OCI-LY1 (cell line): ENCODE results near the gene RAB39B.

ENCODE experiments used
- H2AFZ ChIP-seq: fragments of 200-600 bp; sonication (generic), shearing (Covaris generic); 2 replicates; pipeline ENCODE4 v1.6.0; 2014; ENCODE audit warnings: antibody characterized with exemption, mild to moderate bottlenecking, low read length
- H3F3A ChIP-seq: fragments of 200-600 bp; sonication (generic), shearing (Covaris generic); 2 replicates; pipeline ENCODE4 v1.6.0; 2014; ENCODE audit warnings: mild to moderate bottlenecking, antibody characterized with exemption, low read length, moderate library complexity; ENCODE audit not compliant: insufficient read depth
- H3K27ac ChIP-seq: fragments of 200-600 bp; sonication (generic); 2 replicates; pipeline ENCODE4 v1.5.1; 2014; ENCODE audit warnings: low read length, mixed run types, mild to moderate bottlenecking, low read depth; ENCODE audit not compliant: poor library complexity, severe bottlenecking
- H3K27me3 ChIP-seq: fragments of 200-600 bp; sonication (generic); 2 replicates; pipeline ENCODE4 v1.6.0; 2014; ENCODE audit warnings: antibody characterized with exemption, mild to moderate bottlenecking, low read length, moderate library complexity; ENCODE audit not compliant: insufficient read depth
- H3K36me3 ChIP-seq: fragments of 200-600 bp; sonication (generic); 2 replicates; pipeline ENCODE4 v1.6.1; 2014; ENCODE audit warnings: mild to moderate bottlenecking, antibody characterized with exemption, low read length, moderate library complexity, mixed read lengths; ENCODE audit not compliant: insufficient read depth
- H3K4me1 ChIP-seq: fragments of 200-600 bp; sonication (generic); 2 replicates; pipeline ENCODE4 v1.5.1; 2014; ENCODE audit warnings: mild to moderate bottlenecking, low read length, moderate library complexity; ENCODE audit not compliant: insufficient read depth, severe bottlenecking
- H3K4me2 ChIP-seq: fragments of 200-600 bp; sonication (generic), shearing (Covaris generic); 2 replicates; pipeline ENCODE4 v1.6.1; 2014; ENCODE audit warnings: low read length
- H3K4me3 ChIP-seq: fragments of 200-600 bp; sonication (generic); 2 replicates; pipeline ENCODE4 v1.5.1; 2014; ENCODE audit warnings: low read length, low read depth, mild to moderate bottlenecking, mixed read lengths; ENCODE audit not compliant: poor library complexity, severe bottlenecking
- H3K79me2 ChIP-seq: fragments of 200-600 bp; shearing (Covaris generic); 2 replicates; pipeline ENCODE4 v1.6.1; 2016; ENCODE audit warnings: mixed run types, low read length, mixed read lengths; ENCODE audit not compliant: insufficient read depth
- H3K9ac ChIP-seq: fragments of 200-600 bp; sonication (generic), shearing (Covaris generic); 2 replicates; pipeline ENCODE4 v1.6.1; 2014; ENCODE audit warnings: mild to moderate bottlenecking, low read length, mixed read lengths
- H3K9me2 ChIP-seq: fragments of 200-600 bp; sonication (generic), shearing (Covaris generic); 2 replicates; pipeline ENCODE4 v1.6.1; 2014; ENCODE audit warnings: low read depth, mild to moderate bottlenecking, low read length, mixed read lengths
- H3K9me3 ChIP-seq: fragments of 200-600 bp; shearing (Covaris generic); 2 replicates; pipeline ENCODE4 v1.6.1; 2014; ENCODE audit warnings: low read length, mixed read lengths
- H4K20me1 ChIP-seq: fragments of 200-600 bp; sonication (generic), shearing (Covaris generic); 2 replicates; pipeline ENCODE4 v1.6.0; 2016; ENCODE audit warnings: mild to moderate bottlenecking, low read length; ENCODE audit not compliant: insufficient read depth
- CTCF ChIP-seq: fragments of 200-600 bp; sonication (generic), shearing (Covaris generic); IDR thresholded peaks from 2 replicates; pipeline ENCODE4 v1.5.1; 2017; ENCODE audit warnings: mild to moderate bottlenecking, antibody characterized with exemption, low read length, moderate library complexity, mixed read lengths
- EZH2 ChIP-seq: fragments of 200-600 bp; sonication (generic), shearing (Covaris generic); IDR thresholded peaks from 2 replicates; pipeline ENCODE4 v1.8.0; 2017; ENCODE audit warnings: borderline replicate concordance, mixed run types, mild to moderate bottlenecking, antibody characterized with exemption, low read length, moderate library complexity, mixed read lengths

RAB39B gene

DNA sequence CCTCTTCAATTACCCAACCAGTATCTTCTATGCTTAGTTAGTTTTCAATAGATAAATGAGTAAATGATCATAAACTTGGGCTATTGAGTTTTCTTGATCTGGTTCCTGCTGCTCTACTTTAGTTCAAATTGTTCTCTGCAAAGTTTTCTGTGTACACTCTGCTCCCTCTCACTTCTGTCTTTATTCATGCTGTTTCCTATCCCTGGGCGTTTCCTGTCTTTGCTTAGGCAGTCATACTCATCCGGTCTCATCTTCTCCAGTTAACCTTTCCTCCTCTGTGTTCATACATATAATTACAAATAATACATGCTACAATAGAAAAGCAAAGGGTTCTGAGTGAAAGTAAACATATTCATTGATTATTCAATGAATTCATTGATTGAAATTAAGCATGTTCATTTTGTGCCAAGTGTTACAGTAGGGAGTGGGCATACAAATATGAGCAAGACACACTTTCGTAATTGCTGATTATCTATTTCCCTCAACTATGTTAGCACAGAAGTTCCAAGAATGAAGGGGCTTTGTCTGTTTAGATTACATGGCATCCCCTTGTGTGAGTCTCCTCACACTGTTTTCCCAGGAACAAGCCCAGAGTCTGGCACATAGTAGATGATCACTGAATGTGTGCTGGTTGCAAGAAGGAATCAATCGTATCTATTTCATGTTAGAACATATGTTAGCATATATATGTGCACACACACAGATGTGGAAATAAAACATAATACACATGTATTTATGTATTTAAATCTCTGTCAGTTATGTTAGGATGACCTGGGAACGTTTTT lies 1.1 kb downstream of the RAB39B start:
- Histone ChIP-seq H3K9me3 (no peaks in the 10 kb centered on the region), H3K27ac (no peak overlapping the region), H3K9ac (peak overlapping the region; percentile 66; the same call in 1 of the 2 replicates), H3K27me3 (no peaks in the 10 kb centered on the region), H3K9me2 (no peaks in the 10 kb centered on the region), H3K4me3 (peak overlapping the region; percentile 77), H3K4me1 (peaks cover 17% of the 10 kb centered on the region), H2AFZ (no peak overlapping the region), H3F3A (no peaks in the 10 kb centered on the region), H3K79me2 (no peaks in the 10 kb centered on the region), H4K20me1 (no peaks in the 10 kb centered on the region), H3K36me3 (no peaks in the 10 kb centered on the region), H3K4me2 (peak overlapping the region; percentile 87)
- TF ChIP-seq CTCF = no peak
- TF ChIP-seq EZH2 = no peak

DNA sequence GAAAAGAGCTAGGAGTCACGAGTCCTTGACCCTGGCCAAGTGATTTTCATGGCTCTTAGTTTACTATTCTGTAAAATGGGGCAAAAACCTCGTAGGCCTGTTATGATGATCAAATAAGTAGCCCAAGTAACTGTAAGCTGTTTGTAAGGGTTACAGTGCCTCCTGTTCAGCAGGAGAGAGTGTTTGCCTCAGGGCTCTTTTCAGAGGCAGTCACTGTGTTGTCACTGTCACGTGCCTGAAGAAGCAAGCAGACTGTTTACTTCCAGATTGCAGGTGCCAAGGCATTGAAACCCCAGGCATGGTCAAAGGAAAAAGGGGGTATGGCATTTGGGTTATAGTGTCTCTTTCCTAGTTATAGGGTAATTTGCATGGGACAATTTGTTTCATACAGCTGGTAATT lies 4.5 kb downstream of the RAB39B start:
- Histone ChIP-seq H4K20me1 (no peaks in the 10 kb centered on the region), H3K4me2 (no peak overlapping the region), H3K9me3 (no peaks in the 10 kb centered on the region), H3K27ac (no peak overlapping the region), H3K4me3 (no peak overlapping the region), H3F3A (no peaks in the 10 kb centered on the region), H2AFZ (no peak overlapping the region), H3K36me3 (no peaks in the 10 kb centered on the region), H3K9me2 (no peaks in the 10 kb centered on the region), H3K4me1 (peaks cover 17% of the 10 kb centered on the region), H3K9ac (no peak overlapping the region), H3K79me2 (no peaks in the 10 kb centered on the region), H3K27me3 (no peaks in the 10 kb centered on the region)
- TF ChIP-seq CTCF (no peak), EZH2 (no peak)

- Histone ChIP-seq H3K4me3 (no peak overlapping the region), H4K20me1 (no peaks in the 10 kb centered on the region), H3K9me3 (no peaks in the 10 kb centered on the region), H2AFZ (no peak overlapping the region), H3K79me2 (no peaks in the 10 kb centered on the region), H3K4me2 (no peak overlapping the region), H3K36me3 (no peaks in the 10 kb centered on the region), H3K27ac (no peak overlapping the region), H3K9me2 (no peaks in the 10 kb centered on the region), H3K4me1 (no peaks in the 10 kb centered on the region), H3K27me3 (no peaks in the 10 kb centered on the region), H3F3A (no peaks in the 10 kb centered on the region), H3K9ac (no peak overlapping the region)
- TF ChIP-seq CTCF (no peak), EZH2 (no peak)
Measured at GRCh38 chrX:155251391-155251790, 12.9 kb downstream of the RAB39B start.
